ENCODE measurements around the gene TAF11L11. TPM values are rescaled to one million over a fixed set of nuclear protein-coding genes. Genes with fewer than 3 reads are reported as not detected.

The TAF11L11 gene
- not detected in 2 replicates for total RNA-seq (ENCODE audit: low replicate concordance)

DNA sequence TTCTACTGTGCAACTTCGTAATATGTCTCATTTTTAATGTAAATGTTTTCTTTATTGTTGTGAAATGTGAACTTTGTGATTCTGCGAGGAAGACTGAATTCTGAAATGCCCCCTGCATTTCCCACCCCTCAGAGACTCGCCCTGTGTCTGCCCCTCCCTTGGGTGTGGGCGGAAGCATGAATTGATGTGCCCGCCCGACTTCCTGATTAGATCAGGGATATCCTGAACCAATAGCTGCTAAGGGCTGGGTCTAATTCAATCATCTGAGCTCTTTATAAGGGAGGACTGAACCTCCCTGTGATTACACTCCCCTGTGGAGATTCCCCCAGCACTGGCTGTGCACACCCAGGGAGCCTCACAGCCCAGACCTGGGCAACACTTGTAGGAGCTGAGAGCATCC lies at the start of gene TAF11L11:
TSS of gene TAF11L11 (plus strand) at position 304 of the 400 bp plus-strand sequence.

GRCh38 chr5:17585658-17586057 lies 18.3 kb upstream of the TAF11L11 start, which contains the start of gene TAF11L7:
Gene TAF11L7 (minus strand): TSS chr5:17585758.

DNA sequence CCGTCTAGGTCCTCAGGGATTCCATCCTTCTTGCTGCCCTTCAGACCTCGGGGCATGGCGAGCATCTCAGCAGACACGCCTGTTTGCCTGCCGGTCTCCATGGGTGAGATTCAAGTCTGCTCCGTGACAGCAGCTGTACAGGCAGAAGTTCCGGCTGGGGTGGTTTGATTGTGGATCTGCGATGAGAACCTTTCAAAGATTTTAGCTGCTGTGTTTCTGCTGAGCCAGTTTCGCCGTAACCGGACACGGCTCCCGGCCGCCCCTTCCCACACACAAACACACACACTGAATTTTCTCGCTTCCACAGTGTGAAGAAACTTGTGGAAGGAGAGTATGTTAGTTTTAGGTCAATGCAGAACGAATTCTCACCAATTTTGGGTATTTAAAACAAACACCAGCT lies 13.1 kb upstream of the TAF11L11 start, which contains the start of gene TAF11L8:
TSS of gene TAF11L8 (minus strand) at position 101 of the 400 bp plus-strand sequence.

DNA sequence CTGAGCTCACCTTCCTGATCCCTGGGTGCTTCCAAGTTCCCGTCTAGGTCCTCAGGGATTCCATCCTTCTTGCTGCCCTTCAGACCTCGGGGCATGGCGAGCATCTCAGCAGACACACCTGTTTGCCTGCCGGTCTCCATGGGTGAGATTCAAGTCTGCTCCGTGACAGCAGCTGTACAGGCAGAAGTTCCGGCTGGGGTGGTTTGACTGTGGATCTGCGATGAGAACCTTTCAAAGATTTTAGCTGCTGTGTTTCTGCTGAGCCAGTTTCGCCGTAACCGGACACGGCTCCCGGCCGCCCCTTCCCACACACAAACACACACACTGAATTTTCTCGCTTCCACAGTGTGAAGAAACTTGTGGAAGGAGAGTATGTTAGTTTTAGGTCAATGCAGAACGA lies 9.7 kb upstream of the TAF11L11 start, which contains the start of gene TAF11L9:
TSS of gene TAF11L9 (minus strand) at position 140 of the 400 bp plus-strand sequence.

GRCh38 chr5:17597728-17598127 lies 6.3 kb upstream of the TAF11L11 start, which contains the start of gene TAF11L10:
Gene TAF11L10 (minus strand): TSS chr5:17597828.

DNA sequence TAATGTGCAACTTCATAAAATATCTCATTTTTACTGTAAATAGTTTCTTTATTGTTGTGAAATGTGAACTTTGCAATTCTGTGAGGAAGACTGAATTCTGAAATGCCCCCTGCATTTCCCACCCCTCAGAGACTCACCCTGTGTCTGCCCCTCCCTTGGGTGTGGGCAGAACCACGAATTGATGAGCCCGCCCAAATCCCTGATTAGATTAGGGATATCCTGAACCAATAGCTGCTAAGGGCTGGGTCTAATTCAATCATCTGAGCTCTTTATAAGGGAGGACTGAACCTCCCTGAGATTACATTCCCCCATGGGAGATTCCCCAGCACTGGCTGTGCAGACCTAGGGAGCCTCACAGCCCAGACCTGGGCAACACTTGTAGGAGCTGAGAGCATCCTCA lies 6.1 kb downstream of the TAF11L11 start, which contains the start of gene TAF11L12:
TSS of gene TAF11L12 (plus strand) at position 301 of the 400 bp plus-strand sequence.

GRCh38 chr5:17631788-17632187 lies 27.8 kb downstream of the TAF11L11 start, which contains the start of gene TAF11L13:
Gene TAF11L13 (plus strand): TSS chr5:17632088.

GRCh38 chr5:17634160-17634559 lies 30.2 kb downstream of the TAF11L11 start, which contains the start of gene TAF11L14:
Gene TAF11L14 (plus strand): TSS chr5:17634460.

Other genes with a start within 250 kb of the TAF11L11 start
- gene TAF11L2, start 106.0 kb upstream of the TAF11L11 start, total RNA-seq (ENCODE audit: low replicate concordance) = not detected in 2 replicates
- gene TAF11L3, start 85.8 kb upstream of the TAF11L11 start, total RNA-seq (ENCODE audit: low replicate concordance) = not detected in 2 replicates
- gene TAF11L4, start 82.4 kb upstream of the TAF11L11 start, total RNA-seq (ENCODE audit: low replicate concordance) = not detected in 2 replicates
- gene TAF11L5, start 78.9 kb upstream of the TAF11L11 start, total RNA-seq (ENCODE audit: low replicate concordance) = not detected in 2 replicates
- not detected in 2 replicates for gene TAF11L6, start 75.5 kb upstream of the TAF11L11 start, total RNA-seq (ENCODE audit: low replicate concordance)
- not detected in 2 replicates for gene TAF11L7, start 18.4 kb upstream of the TAF11L11 start, total RNA-seq (ENCODE audit: low replicate concordance)
- not detected in 2 replicates for gene TAF11L8, start 13.2 kb upstream of the TAF11L11 start, total RNA-seq (ENCODE audit: low replicate concordance)
- gene TAF11L9, start 9.8 kb upstream of the TAF11L11 start, total RNA-seq (ENCODE audit: low replicate concordance) = not detected in 2 replicates
- not detected in 2 replicates for gene TAF11L10, start 6.4 kb upstream of the TAF11L11 start, total RNA-seq (ENCODE audit: low replicate concordance)
- gene TAF11L12, start 6.2 kb downstream of the TAF11L11 start, total RNA-seq (ENCODE audit: low replicate concordance) = not detected in 2 replicates
- gene TAF11L13, start 27.9 kb downstream of the TAF11L11 start, total RNA-seq (ENCODE audit: low replicate concordance) = not detected in 2 replicates
- not detected in 2 replicates for gene TAF11L14, start 30.3 kb downstream of the TAF11L11 start, total RNA-seq (ENCODE audit: low replicate concordance)